ENCODE data around the gene PC. TPM values are rescaled to one million over a fixed set of nuclear protein-coding genes. Genes with fewer than 3 reads are reported as not detected.

PC gene
- total RNA-seq, 1 donor from 2014 or later, result 47.4 TPM

GRCh38 chr11:67002921-67003411 is 44.8 kb upstream of the PC start:
- H3K4me1 Mint-ChIP-seq (ENCODE audit: low read depth, unreplicated experiment), result peaks cover 4% of the 10 kb centered on the region
- DNase-seq, result no peak
- H3K9me3 Mint-ChIP-seq (ENCODE audit: unreplicated experiment), result no peaks in the 10 kb centered on the region
- H3K27me3 Mint-ChIP-seq (ENCODE audit: unreplicated experiment), result peaks cover 4% of the 10 kb centered on the region
- H3K36me3 Mint-ChIP-seq (ENCODE audit: unreplicated experiment), result no peaks in the 10 kb centered on the region
- TF ChIP-seq CTCF (IDR thresholded peaks at IDR 0.05; ENCODE audit: partially characterized antibody, unreplicated experiment), result no peak
- no peak overlapping the region for H3K4me3 Mint-ChIP-seq (ENCODE audit: unreplicated experiment)
- no peak overlapping the region for H3K27ac Mint-ChIP-seq (ENCODE audit: unreplicated experiment)

- Mint-ChIP-seq H3K36me3 (ENCODE audit: unreplicated experiment) (no peaks in the 10 kb centered on the region), H3K27ac (ENCODE audit: unreplicated experiment) (no peak overlapping the region), H3K4me1 (ENCODE audit: low read depth, unreplicated experiment) (peaks cover 5% of the 10 kb centered on the region), H3K9me3 (ENCODE audit: unreplicated experiment) (no peaks in the 10 kb centered on the region), H3K27me3 (ENCODE audit: unreplicated experiment) (peaks cover 4% of the 10 kb centered on the region), H3K4me3 (ENCODE audit: unreplicated experiment) (no peak overlapping the region)
- DNase-seq, result no peak
- TF ChIP-seq CTCF (IDR thresholded peaks at IDR 0.05; ENCODE audit: partially characterized antibody, unreplicated experiment), result no peak
Measured at GRCh38 chr11:67002297-67002913, 44.2 kb upstream of the PC start.

DNA sequence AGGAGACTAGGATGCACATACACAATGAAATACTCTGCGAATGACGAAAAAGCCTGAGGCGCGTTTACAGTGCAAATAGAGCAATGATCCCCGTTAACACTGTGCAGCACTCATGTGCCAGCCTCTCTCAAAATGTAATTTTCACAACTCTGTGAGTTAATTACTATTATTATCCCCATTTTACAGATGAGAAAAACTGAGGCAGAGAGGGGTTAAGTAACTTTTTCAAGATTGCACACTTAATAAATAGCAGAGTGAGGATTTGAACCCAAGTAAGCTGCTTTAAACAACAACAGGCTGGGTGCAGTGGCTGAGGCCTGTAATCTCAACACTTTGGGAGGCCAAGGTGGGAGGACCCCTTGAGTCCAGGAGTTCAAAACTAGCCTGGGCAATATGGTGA is 43.1 kb upstream of the PC start:
- DNase-seq, result no peak
- Mint-ChIP-seq H3K27ac (ENCODE audit: unreplicated experiment) (no peak overlapping the region), H3K4me1 (ENCODE audit: low read depth, unreplicated experiment) (peaks cover 12% of the 10 kb centered on the region), H3K4me3 (ENCODE audit: unreplicated experiment) (no peak overlapping the region), H3K9me3 (ENCODE audit: unreplicated experiment) (peaks cover 3% of the 10 kb centered on the region), H3K27me3 (ENCODE audit: unreplicated experiment) (peaks cover 1% of the 10 kb centered on the region), H3K36me3 (ENCODE audit: unreplicated experiment) (no peaks in the 10 kb centered on the region)
- no peak for TF ChIP-seq CTCF (IDR thresholded peaks at IDR 0.05; ENCODE audit: partially characterized antibody, unreplicated experiment)

GRCh38 chr11:66999555-66999954 is 41.4 kb upstream of the PC start:
- no peak for TF ChIP-seq CTCF (IDR thresholded peaks at IDR 0.05; ENCODE audit: partially characterized antibody, unreplicated experiment)
- Mint-ChIP-seq H3K9me3 (ENCODE audit: unreplicated experiment) (peaks cover 3% of the 10 kb centered on the region), H3K4me3 (ENCODE audit: unreplicated experiment) (no peak overlapping the region), H3K27ac (ENCODE audit: unreplicated experiment) (no peak overlapping the region), H3K36me3 (ENCODE audit: unreplicated experiment) (no peaks in the 10 kb centered on the region), H3K4me1 (ENCODE audit: low read depth, unreplicated experiment) (peaks cover 12% of the 10 kb centered on the region), H3K27me3 (ENCODE audit: unreplicated experiment) (peaks cover 1% of the 10 kb centered on the region)
- DNase-seq, result no peak

GRCh38 chr11:66996609-66997273 is 38.6 kb upstream of the PC start:
- peak; percentile 49 for DNase-seq
- H3K36me3 Mint-ChIP-seq (ENCODE audit: unreplicated experiment), result no peaks in the 10 kb centered on the region
- H3K9me3 Mint-ChIP-seq (ENCODE audit: unreplicated experiment), result peaks cover 3% of the 10 kb centered on the region
- peak overlapping the region; percentile 63 for H3K27ac Mint-ChIP-seq (ENCODE audit: unreplicated experiment)
- peaks cover 8% of the 10 kb centered on the region for H3K4me1 Mint-ChIP-seq (ENCODE audit: low read depth, unreplicated experiment)
- no peak for TF ChIP-seq CTCF (IDR thresholded peaks at IDR 0.05; ENCODE audit: partially characterized antibody, unreplicated experiment)
- peaks cover 3% of the 10 kb centered on the region for H3K27me3 Mint-ChIP-seq (ENCODE audit: unreplicated experiment)
- H3K4me3 Mint-ChIP-seq (ENCODE audit: unreplicated experiment), result peak overlapping the region; percentile 35

Data from glutamatergic neuron (in vitro differentiated cells).